Stimulated activated CD8-positive, alpha-beta memory T cell treated with anti-CD3 and anti-CD28 coated beads, Interleukin-7, amount 100 ng/mL, for 24 hours (primary cell): ENCODE results near the gene HCN1.

ENCODE experiments used
- DNase-seq: peaks from one replicate; pipeline ENCODE4 v3.0.0-alpha.2; 2020; ENCODE audit warnings: low read depth

Gene HCN1

GRCh38 chr5:45696206-45696836, at the start of gene HCN1:
HCN1 (minus strand) TSS chr5:45696380.
- DNase-seq, result peak; percentile 4

- DNase-seq, result no peak
Measured at GRCh38 chr5:45741110-45741509, 44.9 kb upstream of the HCN1 start.

GRCh38 chr5:45737153-45737552, 41.0 kb upstream of the HCN1 start:
- no peak for DNase-seq

GRCh38 chr5:45725537-45725936, 29.4 kb upstream of the HCN1 start:
- DNase-seq, result no peak

GRCh38 chr5:45697201-45697600, 1.0 kb upstream of the HCN1 start:
- DNase-seq, result no peak

GRCh38 chr5:45695804-45696156, 400 bp downstream of the HCN1 start:
- DNase-seq, result no peak

GRCh38 chr5:45694971-45695803, 993 bp downstream of the HCN1 start:
- no peak for DNase-seq

GRCh38 chr5:45694255-45694814, 1.8 kb downstream of the HCN1 start:
- DNase-seq, result no peak

GRCh38 chr5:45692481-45692880, 3.7 kb downstream of the HCN1 start:
- DNase-seq, result no peak

GRCh38 chr5:45691656-45692055, 4.5 kb downstream of the HCN1 start:
- no peak for DNase-seq

- DNase-seq, result no peak
Measured at GRCh38 chr5:45687701-45688100, 8.5 kb downstream of the HCN1 start.

GRCh38 chr5:45686620-45687019, 9.6 kb downstream of the HCN1 start:
- DNase-seq, result no peak

- no peak for DNase-seq
Measured at GRCh38 chr5:45684118-45684517, 12.1 kb downstream of the HCN1 start.

- no peak for DNase-seq
Measured at GRCh38 chr5:45680950-45681349, 15.2 kb downstream of the HCN1 start.

GRCh38 chr5:45677524-45677923, 18.7 kb downstream of the HCN1 start:
- no peak for DNase-seq

- no peak for DNase-seq
Measured at GRCh38 chr5:45672271-45672670, 23.9 kb downstream of the HCN1 start.

GRCh38 chr5:45648744-45649143, 47.4 kb downstream of the HCN1 start:
- no peak for DNase-seq

- no peak for DNase-seq
Measured at GRCh38 chr5:45643056-45643455, 53.1 kb downstream of the HCN1 start.

- no peak for DNase-seq
Measured at GRCh38 chr5:45642370-45642769, 53.8 kb downstream of the HCN1 start.

GRCh38 chr5:45639040-45639439, 57.1 kb downstream of the HCN1 start:
- DNase-seq, result no peak

- DNase-seq, result no peak
Measured at GRCh38 chr5:45627076-45627656, 69.0 kb downstream of the HCN1 start.

GRCh38 chr5:45623832-45624231, 72.3 kb downstream of the HCN1 start:
- DNase-seq, result no peak

GRCh38 chr5:45622365-45622764, 73.8 kb downstream of the HCN1 start:
- no peak for DNase-seq
